Right forelimb (tissue), 1 donor: ENCODE data around the gene XRCC3.

Experiments
- DNase-seq: peaks from one replicate; pipeline ENCODE4 v3.0.0-alpha.2; 2018

The XRCC3 gene

DNA sequence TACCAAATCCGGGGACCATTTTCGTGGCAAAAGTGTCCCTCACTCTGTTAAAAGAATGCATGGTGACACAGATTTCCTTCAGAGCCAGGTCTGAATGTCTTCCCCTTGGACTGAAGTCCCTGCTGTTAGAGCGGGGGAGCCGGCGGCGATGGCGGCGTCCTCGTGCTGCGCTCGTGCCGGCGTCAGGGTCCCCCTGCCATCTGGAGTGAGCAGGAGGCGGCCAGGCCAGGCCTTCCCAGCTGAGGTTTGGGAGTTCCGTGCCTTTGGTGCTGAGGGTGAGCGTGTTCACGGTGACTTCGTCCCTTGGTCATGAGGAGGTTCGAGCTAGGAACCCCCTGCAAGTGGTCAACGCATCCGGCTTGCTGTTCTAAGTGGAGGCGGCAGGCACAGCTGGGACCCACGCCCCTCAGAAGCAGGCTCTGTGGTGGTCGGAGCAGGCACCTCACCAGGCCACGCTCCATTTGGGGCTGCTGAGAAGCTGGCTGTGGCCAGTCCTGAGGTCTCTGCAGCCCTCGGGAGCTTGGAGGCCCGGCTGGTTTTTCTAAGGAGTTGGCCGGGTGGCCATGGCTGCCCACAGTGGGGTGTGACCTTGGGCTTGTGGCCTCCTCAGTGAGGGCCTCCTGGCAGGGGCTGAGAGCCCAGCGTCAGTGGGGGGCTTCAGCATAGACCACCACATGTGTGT lies 9.9 kb upstream of the XRCC3 start:
- no peak for DNase-seq

DNA sequence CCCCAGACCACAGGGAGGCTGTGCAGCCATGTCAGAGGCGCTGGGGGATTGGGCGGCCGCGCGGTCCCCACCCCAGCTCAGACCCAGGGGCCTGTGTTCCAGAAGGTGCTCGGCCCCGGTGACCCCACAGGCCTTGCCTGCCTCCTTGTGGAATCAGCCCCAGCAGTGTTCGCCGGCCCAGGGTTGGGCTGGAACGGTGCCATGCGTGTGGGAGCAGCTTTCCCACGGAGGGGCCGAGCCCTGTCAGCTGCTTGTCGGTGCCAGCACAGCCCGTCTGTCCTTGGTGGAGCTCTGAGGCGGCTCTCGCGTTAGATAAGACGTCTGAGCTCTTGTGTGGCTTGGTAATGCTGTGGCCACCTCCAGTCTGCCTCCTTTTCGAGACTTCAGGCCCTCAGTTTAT lies 8.9 kb upstream of the XRCC3 start:
- DNase-seq, result peak; percentile 71

DNA sequence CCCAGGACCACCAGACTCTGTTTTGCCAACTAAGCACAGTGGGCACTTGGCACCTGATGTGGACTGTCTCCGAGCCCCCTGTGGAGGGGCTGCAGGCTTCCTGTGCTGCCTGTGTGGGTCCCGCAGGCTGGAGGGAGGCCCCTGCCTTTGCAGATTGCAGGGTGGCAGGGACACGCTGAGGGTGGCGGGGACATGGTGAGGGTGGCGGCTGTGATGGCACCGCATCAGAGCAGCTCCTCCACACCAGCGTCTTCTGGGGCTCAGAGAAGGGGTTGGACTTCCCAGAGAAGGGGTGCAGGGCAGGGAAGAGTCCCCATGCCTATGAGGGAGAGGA lies 8.5 kb upstream of the XRCC3 start:
- no peak for DNase-seq

DNA sequence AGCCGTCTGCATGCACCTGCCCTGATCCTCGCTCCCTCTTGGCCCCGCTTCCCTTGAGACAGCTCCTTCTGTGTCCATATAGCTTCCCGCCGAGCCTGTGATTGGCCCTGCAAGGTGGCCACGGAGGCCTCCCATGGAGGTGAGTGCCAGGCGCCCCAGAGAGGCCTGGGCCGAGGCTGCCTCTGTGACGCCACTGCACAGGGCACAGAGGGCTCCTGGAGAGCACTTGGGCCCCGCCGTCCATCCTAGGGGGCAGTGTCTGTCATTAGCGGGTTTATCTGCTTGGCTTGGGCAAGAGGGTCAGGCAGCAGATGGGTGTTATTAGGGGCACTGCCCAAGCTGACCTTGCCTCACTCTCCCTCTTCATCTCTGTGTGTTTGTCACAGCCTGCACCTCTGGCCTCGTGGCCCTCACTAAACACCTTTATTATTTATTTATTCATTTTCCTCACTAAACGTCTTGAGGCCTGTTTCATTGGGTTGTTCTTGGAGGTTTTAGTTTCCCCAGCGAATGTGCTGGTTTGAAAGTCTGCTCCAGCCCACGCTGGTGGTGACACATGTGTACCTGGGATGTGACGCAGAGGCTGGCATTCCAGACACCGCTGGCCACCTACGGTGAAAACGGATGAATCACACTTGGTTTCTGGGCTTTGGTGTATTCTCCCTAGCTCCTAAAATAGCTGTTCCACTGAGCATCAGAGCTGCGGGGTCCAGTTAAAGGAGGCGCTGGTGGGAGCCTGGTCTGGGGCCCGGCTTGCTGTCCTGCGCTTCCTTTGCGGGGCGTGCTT lies 6.3 kb upstream of the XRCC3 start:
- no peak for DNase-seq

DNA sequence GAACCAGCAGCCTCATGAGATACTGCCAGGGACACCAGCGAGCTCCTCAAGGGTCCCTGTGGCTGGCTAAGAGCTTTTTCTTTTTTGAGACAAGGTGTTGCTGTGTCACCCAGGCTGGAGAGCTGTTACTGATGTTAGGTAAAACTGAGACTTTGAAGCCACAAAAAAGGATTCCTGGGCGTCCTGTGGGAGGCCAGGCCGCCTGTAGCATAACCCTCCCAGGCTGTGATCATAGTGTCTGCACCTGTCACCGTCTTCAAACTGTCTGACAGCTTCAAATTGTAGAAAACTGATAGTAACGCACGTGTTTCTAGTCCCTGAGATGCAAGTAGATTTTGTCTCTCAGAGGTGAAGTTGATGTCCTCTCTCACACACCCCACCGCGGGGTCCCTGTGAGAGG lies 4.5 kb upstream of the XRCC3 start:
- no peak for DNase-seq

DNA sequence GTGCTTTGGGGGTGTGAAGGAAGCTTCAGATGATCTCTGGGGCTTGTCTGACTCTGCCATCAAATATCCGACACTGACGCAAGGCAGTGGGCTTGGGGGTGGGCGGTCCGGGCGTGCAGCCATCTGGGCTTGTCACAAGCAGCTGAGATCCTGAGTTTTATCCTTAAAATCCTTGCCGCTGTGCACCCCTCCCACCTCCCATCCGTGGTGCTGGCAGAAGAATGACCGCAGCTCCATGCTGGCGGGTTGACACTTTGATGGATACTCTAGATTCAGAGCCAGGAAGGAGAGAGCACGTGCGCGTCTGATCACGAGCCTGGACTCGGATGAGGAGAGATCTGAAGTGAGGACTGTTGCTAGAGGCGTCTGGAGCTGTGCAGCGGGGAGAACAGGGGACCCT lies 3.3 kb upstream of the XRCC3 start:
- DNase-seq, result no peak

DNA sequence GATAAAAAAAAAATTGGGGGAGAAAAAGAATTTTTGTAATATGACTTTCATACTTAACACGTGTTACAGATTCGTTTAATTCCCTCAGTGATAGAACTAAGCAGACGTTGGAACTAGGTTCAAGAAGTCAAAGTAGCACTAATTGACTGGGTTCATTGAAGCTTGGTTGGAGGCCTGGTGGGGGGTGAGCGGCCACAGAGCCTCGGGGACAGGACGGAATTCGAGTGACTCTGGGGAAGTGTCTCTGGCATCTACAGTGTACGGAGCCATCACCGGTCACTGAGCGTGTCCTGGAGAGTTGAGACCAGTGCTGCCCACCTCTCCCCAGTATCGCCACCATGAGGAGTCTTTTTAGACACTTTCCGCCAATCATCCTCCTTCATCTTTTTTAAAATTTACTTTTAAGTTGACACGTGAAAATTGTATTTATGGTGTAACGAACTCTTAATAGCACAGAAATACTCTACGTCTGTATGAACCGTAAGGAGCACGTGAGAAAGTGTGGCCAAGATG lies 1.7 kb upstream of the XRCC3 start:
- DNase-seq, result no peak

DNA sequence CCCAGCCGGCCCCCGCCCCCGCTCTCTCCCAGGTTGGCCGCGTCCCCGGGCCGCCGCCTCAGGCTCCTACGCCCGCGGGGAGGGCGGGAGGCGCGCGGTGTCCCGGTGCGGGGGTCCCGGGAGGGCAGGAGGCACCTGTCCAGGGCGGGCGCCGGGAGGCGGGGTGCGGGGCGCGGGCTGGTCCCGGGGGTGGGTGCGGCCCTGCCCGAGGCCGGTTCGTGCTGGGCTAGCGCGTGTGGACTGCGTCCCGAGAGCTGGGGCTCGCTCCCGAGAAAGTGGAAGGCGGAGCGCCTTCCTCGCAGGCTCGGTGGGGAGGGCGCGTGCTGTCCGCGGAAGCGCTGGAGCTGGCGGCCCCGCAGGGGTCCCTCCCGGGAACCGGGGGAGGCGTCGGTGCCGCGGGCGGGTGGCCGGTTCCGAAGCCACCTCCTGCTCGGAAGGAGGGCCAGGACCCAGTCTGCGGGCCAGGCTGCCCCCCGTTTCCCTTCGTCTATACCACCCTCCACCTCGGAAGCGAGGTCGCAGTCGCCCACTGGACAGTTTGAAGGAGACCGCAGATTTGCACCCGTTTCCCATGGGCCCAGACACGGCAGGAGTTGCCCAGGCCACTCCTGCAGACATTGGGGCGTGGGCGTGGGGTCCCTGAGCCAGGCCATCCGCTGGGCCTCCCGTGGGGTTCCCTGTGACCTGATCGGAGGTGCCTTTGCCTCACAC lies 995 bp upstream of the XRCC3 start:
- DNase-seq, result no peak

DNA sequence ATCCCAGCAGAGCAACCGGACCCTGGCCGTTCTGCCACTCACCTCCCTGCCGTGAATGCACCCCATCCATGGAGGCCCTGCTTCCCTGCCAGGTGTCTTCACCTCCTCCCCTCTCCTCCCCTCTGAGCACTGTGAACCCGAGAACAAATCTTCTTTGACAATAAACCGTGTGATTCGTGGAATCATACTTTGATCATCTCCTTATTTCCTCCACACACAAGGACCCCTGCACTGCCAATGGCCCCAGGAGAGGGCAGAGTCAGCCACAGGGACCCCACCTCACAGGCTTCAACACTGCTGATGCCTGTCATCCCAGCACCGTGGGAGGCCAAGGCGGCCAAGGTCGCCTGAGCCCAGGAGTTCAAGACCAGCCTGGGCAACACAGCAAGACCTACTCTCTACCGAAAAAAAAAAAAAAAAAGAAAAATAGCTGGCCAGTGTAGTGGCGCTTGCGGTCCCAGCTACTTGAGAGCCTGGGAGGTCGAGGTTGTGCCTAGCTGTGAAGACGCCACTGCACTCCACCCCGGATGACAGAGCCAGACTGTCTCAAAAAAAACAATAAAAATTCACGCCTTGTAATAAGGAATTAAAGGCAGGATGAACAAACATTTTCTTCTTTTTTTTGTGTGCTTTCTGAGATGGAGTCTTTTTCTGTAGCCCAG lies 1.1 kb downstream of the XRCC3 start:
- DNase-seq, result no peak

DNA sequence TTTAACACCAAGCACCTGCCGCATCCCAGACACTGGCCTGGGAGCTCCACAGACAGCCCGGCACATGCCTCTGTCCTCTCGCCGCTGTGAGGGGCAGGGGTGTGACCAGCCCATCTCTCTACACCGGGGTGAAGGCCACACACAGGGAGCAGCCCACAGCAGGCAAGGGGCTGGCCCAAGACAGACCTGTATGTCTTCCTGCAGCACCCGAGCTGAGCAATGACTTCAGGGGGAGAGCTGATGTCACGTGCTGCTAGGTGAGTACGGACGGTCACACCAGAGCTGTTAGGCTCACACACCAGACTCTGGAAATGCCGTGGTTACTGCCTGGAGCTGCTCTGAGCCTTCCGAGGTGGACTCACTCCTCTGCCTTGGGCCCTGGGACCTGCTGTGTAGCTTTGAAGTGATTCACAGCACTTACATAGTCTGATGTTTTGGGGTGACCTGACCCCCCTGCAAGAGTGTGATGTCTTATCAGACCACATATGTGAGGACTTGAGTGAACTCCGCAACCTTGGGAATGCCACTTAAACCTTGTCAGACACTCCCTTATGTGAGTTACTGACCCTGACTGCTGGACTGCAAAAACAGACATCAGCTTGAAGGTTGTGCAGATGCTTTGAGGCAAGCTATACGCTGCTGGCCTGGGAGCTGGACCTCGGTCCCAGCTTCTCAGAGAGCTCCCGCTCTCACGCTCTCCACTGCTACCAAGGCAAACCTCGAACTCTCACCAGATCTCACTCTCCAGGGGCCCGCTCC lies 1.8 kb downstream of the XRCC3 start:
- no peak for DNase-seq

DNA sequence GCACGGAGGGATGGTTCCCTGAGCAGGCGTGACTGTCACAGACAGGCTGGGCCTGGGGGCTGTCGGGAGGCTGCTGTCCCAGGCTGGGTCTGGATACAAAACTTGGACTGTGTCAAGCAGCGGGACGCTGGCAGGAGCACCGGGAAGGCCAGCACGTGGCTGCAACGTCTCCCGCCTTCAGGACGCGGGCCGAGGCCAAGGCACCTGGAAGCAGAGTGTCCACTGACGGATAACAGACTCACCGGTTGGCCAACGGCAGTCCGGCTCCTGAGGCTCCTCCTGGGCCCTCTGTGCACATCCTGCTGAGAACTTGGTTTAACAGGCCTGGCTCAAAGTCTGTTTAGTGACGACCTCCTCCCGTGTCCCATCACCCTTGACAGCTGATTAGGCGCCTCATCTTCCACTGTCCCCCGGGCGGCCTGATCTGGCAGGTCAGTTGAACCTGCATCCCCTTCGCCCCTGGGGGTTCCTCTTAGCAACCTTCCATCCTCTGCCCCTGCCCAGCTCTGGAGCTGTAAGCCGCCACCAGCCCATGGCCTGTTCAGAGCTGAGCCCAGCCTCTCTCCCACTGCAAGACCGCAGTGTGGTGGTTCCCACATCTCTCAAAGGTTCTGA lies 2.5 kb downstream of the XRCC3 start:
- DNase-seq, result no peak

DNA sequence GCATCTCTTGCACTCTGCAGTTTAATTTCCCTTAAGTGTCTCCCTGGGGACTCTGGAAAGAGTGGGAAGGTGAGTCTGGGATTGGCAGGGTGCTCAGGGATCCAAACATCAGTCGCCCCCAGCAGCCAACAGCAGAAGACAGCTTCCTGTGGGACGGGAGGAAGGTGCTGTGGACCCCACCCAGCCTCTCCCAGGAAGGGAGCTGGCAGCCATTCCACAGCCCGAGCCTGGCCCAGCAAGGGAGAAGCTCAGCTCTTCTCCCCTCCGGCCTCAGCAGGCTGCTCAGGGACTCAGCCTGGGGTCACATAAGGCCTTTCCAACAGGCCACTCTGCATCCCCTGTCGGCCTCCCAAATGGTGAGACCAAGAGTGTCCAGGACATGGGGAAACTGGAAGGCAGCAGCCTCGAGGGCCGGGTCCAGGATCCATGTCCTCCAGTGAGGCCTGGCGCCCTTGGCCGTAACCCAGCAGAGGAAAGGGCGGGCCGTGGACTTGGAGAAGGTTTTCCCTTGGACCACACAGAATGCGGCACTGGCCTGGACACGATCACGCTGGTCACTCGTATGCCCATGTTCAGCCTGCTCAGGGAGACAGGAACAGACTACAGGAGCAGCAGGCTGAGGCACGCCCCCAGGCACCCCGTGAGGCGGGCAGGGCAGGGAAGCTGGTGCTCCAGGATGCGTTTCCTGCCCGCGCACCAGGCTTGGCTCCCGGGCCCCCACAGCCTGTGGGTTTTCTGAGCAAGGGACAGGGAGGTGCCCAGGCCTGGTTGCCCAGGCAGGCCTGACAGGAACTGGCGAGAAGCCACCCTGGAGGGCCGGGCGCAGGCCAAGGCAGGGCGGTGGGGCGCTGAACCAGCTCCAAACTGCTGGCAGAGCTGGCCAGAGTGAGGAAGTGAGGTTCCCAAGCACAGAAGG lies 3.5 kb downstream of the XRCC3 start:
- DNase-seq, result no peak

DNA sequence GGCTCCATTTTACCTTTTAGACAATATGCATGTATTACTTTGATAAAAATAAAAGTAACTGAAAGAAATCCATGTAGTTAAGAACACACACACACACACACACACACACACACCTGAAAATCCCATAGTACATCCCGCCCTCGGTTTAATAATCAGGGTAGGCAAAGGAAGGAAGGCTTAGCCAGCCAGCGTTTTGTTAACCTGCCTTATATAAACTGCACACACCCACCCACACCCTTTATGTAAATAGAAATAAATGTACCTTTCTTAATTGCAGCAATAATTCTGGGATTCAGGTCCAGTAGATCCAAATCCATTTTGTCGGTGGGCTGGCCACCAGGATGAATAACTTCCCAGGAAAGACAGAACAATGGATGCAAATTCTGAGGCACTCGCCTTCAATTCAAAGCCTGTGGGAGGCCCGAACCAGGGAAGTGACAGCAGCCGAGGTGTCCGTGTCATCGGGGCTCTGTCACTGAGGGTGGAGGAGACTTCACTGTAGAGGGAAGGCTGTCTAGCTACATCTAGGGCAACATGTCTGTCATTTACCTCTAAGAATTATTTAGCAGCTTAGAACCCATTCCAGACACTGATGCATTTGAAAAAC lies 4.4 kb downstream of the XRCC3 start:
- DNase-seq, result no peak

DNA sequence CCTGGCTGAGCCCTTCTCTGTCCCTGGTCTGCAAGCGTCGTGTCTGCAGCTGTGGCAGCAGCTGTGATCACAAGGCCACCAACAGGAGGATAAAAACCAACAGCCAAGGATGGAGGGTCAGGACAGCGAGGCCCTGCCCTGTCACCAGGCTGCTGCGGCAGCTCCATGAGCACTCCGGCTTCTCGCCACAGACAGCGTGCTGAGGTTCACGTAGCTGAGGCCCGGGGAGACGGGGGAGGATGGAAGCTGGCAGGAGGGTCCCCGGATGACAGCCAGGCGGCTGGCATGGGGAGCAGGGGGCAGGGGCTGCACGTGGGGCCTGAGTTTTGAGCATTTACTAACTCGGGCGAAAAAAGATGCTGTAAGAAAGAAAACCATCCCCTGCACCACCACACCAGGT lies 5.4 kb downstream of the XRCC3 start:
- no peak for DNase-seq

DNA sequence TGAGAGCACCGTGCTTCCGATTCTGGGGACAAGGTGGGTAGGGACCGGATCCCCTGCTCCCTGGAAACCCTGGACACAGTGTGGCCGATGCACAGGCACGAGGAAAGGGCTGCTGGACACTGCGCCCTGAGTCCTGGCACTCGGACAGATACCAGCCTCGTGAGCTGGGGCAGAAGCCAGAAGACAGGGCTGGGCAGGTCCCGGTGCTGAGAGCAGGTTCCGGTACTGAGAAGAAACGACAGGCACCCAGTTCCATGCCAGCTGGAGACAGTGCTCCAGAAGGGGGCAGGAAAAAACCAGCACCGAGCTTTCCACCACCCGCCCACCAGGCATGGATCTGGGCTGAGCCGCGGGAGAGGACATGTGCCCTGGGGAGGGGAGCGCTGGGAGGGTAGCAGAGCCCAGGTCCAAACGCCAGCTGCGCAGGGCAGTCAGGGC lies 6.5 kb downstream of the XRCC3 start:
- no peak for DNase-seq

DNA sequence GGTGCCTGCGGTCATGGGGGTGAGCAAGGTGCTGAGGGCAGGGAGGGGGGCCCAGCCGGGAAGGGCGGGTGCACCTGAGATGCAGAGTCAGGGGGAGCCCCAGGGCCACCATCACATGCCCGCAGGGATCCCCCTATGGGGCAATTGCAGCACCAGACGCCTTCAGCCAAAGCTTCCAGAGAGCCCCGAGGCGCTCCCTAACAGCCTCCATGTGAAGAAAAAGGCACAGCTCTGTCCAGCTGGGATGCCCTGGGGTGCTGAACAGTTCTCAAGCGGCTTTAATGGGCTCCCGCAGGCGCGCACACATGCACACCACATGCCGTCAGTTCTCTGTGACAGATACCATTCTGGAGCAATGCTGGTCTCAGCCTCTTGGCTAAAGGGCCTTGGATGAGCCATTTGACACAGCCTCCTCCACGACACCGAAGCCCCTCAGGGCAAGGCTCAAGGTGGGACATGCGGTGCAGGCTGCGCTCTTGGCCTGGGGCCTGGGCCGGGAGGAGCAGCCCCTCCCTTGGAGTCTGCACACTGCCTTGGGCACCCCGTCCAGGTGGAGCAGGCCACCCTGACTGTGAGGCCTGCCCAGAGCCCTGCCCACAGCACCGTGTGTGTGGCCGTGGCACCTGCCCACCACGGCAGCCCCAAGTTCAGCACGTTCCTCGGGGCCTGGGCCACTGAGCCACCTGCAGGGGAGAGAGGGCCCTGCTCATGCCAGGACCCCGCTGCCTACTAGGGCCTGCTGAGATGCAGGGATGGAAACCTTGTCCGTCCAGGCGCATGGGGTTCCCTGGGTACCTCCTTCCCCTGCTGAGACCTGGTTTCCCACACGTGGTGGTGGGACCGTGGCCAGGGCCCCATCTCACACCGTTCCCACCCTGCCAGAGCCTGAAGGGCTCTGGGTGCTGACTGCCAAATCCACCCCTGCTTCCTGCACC lies 7.7 kb downstream of the XRCC3 start:
- DNase-seq, result no peak

DNA sequence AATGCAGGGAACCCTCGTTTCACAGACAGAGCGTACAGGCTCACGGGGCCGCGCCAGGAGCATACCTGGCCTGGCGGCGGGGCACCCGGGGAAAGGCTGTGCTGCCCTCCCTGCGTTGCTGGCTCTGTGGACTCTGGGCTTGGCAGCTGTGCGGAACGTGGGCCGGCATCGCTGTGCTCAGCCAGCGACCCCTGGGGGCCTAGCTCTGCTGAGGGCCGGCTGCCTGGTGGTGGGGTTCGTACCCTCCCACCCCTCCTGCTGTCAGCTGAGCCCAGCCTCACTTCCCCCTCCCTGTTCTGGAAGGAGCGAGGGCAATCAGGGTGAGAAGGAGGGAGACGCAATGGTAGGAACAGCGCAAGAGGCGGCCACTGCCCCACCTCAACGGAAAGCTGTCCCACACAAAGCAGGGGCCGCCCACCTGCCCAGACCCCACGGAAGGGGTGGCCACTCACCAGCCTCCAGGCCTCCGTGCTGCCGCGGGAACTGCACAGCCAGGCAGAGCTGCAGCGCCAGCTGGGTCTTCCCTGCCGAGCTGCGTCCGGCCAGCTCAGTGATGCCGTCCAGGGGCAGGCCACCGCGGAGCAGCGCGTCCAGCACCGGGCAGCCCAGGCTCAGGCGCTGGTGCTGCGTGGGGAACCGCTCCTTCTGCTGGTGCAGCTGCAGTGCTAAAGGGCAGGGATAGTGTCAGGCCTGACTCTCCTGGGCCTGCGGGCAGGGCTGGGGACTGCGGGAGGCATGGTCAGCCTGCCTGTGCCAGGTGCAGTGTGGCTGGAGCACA lies 8.5 kb downstream of the XRCC3 start:
- no peak for DNase-seq

DNA sequence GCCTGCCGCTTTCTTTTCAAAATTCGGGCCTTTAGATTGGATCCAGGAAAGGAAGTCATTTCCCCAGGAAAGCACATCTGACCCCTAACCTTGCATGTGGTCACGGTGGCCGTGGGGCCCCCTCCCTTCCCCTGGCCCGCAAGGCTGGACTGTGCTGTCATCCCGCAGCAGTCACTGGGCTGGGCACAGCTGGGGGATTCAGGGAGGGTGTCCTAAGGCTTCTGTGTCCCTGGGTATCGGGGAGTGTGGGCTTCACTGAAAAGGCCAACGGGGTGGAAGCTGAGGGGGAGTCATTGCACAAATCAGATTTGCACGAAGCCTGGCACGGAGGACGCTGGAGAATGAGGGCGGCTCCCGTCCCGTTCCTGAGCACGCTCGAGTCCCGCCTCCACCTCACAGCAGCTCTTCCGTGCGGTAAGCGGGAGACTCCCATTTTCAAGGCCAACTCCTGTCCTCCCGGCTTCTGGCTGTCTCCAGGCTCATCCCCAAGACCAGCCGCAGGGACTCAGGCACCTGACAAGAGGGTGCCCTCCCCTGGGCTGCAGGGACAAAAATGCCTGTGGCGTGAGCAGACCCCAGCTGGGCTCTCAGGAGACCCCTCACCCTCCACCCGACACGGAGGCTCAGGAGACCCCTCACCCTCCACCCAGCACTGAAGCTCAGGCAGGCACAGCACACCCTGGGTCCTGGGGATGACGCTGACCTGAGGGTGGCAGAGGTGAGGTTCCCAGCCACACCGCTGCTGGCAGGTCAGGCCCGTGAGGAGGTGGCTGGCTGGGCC lies 9.6 kb downstream of the XRCC3 start:
- DNase-seq, result no peak
